Esophagus muscularis mucosa (tissue), 4 donors: ENCODE results near the gene HOXB6.

ENCODE experiments used
- EP300 ChIP-seq: sonication (generic); formaldehyde crosslinking; IDR thresholded peaks from one replicate; pipeline ENCODE4 v1.6.1; 2017; ENCODE audit warnings: antibody characterized with exemption
- POLR2A ChIP-seq: fragments of 450-650 bp; IDR thresholded peaks from one replicate; pipeline ENCODE4 v1.6.1; 2017; ENCODE audit warnings: antibody characterized with exemption, moderate library complexity, mild to moderate bottlenecking, low read depth
- POLR2AphosphoS5 ChIP-seq, 2 donors: sonication (generic); formaldehyde crosslinking; IDR thresholded peaks; one replicate each; pipeline ENCODE4 v1.6.1; 2017; ENCODE audit warnings: antibody characterized with exemption in 2 of 2
- TF ChIP-seq, protein P1 (sequence below), 3 experiments: fragments of 200-600 bp in 2 of 3; fragments of 450-650 bp in 1 of 3; sonication (generic) in 2 of 3; IDR thresholded peaks; one replicate each; pipeline ENCODE4 v1.5.1; 2017 to 2019; ENCODE audit warnings: antibody characterized with exemption in 3 of 3, mild to moderate bottlenecking in 2 of 3, moderate library complexity in 1 of 3

GRCh38 chr17:48647103-48647962, 42.5 kb upstream of the HOXB6 start:
- TF ChIP-seq, protein P1, sequence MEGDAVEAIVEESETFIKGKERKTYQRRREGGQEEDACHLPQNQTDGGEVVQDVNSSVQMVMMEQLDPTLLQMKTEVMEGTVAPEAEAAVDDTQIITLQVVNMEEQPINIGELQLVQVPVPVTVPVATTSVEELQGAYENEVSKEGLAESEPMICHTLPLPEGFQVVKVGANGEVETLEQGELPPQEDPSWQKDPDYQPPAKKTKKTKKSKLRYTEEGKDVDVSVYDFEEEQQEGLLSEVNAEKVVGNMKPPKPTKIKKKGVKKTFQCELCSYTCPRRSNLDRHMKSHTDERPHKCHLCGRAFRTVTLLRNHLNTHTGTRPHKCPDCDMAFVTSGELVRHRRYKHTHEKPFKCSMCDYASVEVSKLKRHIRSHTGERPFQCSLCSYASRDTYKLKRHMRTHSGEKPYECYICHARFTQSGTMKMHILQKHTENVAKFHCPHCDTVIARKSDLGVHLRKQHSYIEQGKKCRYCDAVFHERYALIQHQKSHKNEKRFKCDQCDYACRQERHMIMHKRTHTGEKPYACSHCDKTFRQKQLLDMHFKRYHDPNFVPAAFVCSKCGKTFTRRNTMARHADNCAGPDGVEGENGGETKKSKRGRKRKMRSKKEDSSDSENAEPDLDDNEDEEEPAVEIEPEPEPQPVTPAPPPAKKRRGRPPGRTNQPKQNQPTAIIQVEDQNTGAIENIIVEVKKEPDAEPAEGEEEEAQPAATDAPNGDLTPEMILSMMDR (IDR thresholded peaks at IDR 0.05) = no peak
- TF ChIP-seq POLR2A = no peak
- no peak for TF ChIP-seq POLR2AphosphoS5 (IDR thresholded peaks at IDR 0.05)
- TF ChIP-seq EP300 = no peak
